Stimulated activated naive B cell treated with anti-CD40 and anti-IgM and Interleukin-4, amounts not matched to agents 10 μg/mL and 1 μg/mL and 100 μg/mL, for 72 hours (primary cell): ENCODE measurements around the gene SLC43A3.

ENCODE experiments used
- ATAC-seq, 2 donors: fragments of 150-1000 bp; cut with Tn5 transposase; replicated peaks; 2 replicates each; pipeline ENCODE4 v1.10.0; 2021; ENCODE audit warnings: moderate library complexity in 1 of 2
- DNase-seq: peaks from one replicate; pipeline ENCODE4 v3.0.0; 2021
- H3K27ac Mint-ChIP-seq: one replicate; pipeline ENCODE4 v1.8.0; 2022; ENCODE audit warnings: mild to moderate bottlenecking, mixed read lengths
- H3K27me3 Mint-ChIP-seq, 2 donors: one replicate each; pipeline ENCODE4 v1.8.0; 2022; ENCODE audit warnings: mixed read lengths in 2 of 2
- H3K36me3 Mint-ChIP-seq, 2 donors: one replicate each; pipeline ENCODE4 v1.8.0; 2022; ENCODE audit warnings: mixed read lengths in 2 of 2, mild to moderate bottlenecking in 1 of 2
- H3K4me1 Mint-ChIP-seq, 2 donors: one replicate each; pipeline ENCODE4 v1.8.0; 2022; ENCODE audit warnings: mixed read lengths in 2 of 2, mild to moderate bottlenecking in 1 of 2
- H3K4me3 Mint-ChIP-seq, 2 donors: one replicate each; pipeline ENCODE4 v1.8.0; 2022; ENCODE audit warnings: mild to moderate bottlenecking in 2 of 2, mixed read lengths in 2 of 2, moderate library complexity in 1 of 2
- H3K9me3 Mint-ChIP-seq, 2 donors: one replicate each; pipeline ENCODE4 v1.8.0; 2022; ENCODE audit warnings: mixed read lengths in 2 of 2, mild to moderate bottlenecking in 1 of 2

The SLC43A3 gene

GRCh38 chr11:57399221-57399620, 27.7 kb downstream of the SLC43A3 start:
- no peak for DNase-seq
- ATAC-seq = no peak
- Mint-ChIP-seq H3K27me3 (no peaks in the 10 kb centered on the region), H3K36me3 (peaks cover 9 to 13% of the 10 kb centered on the region in 2 donors), H3K27ac (no peak overlapping the region), H3K9me3 (no peaks in the 10 kb centered on the region), H3K4me3 (no peak overlapping the region), H3K4me1 (peaks cover 10 to 14% of the 10 kb centered on the region in 2 donors)

GRCh38 chr11:57397394-57397990, 29.4 kb downstream of the SLC43A3 start:
- DNase-seq (no peak), ATAC-seq (peak; percentile 39 to 45)
- H3K27ac Mint-ChIP-seq = no peak overlapping the region
- H3K9me3 Mint-ChIP-seq = no peaks in the 10 kb centered on the region
- H3K27me3 Mint-ChIP-seq = no peaks in the 10 kb centered on the region
- no peaks in the 10 kb centered on the region for H3K36me3 Mint-ChIP-seq
- no peak overlapping the region for H3K4me3 Mint-ChIP-seq
- no peaks in the 10 kb centered on the region for H3K4me1 Mint-ChIP-seq

GRCh38 chr11:57396744-57397143, 30.2 kb downstream of the SLC43A3 start:
- ATAC-seq (no peak), DNase-seq (no peak)
- no peaks in the 10 kb centered on the region for H3K27me3 Mint-ChIP-seq
- H3K4me1 Mint-ChIP-seq = no peaks in the 10 kb centered on the region
- H3K9me3 Mint-ChIP-seq = no peaks in the 10 kb centered on the region
- no peaks in the 10 kb centered on the region for H3K36me3 Mint-ChIP-seq
- no peak overlapping the region for H3K27ac Mint-ChIP-seq
- H3K4me3 Mint-ChIP-seq = no peak overlapping the region

- Mint-ChIP-seq H3K36me3 (no peaks in the 10 kb centered on the region), H3K9me3 (no peaks in the 10 kb centered on the region), H3K4me3 (no peak overlapping the region), H3K27me3 (no peaks in the 10 kb centered on the region), H3K4me1 (no peaks in the 10 kb centered on the region), H3K27ac (no peak overlapping the region)
- ATAC-seq (no peak), DNase-seq (no peak)
Measured at GRCh38 chr11:57395905-57396623, 30.9 kb downstream of the SLC43A3 start.

- ATAC-seq = no peak
- H3K27me3 Mint-ChIP-seq = peaks cover 0 to 2% of the 10 kb centered on the region in 2 donors
- no peak overlapping the region for H3K4me3 Mint-ChIP-seq
- no peak for DNase-seq
- peaks cover 0 to 2% of the 10 kb centered on the region in 2 donors for H3K36me3 Mint-ChIP-seq
- H3K27ac Mint-ChIP-seq = no peak overlapping the region
- H3K9me3 Mint-ChIP-seq = no peaks in the 10 kb centered on the region
- no peaks in the 10 kb centered on the region for H3K4me1 Mint-ChIP-seq
Measured at GRCh38 chr11:57394203-57394965, 32.5 kb downstream of the SLC43A3 start.

- H3K9me3 Mint-ChIP-seq = no peaks in the 10 kb centered on the region
- no peak overlapping the region for H3K4me3 Mint-ChIP-seq
- DNase-seq (no peak), ATAC-seq (no peak)
- H3K36me3 Mint-ChIP-seq = peaks cover 3 to 5% of the 10 kb centered on the region in 2 donors
- no peak overlapping the region for H3K27ac Mint-ChIP-seq
- peaks cover 0 to 6% of the 10 kb centered on the region in 2 donors for H3K27me3 Mint-ChIP-seq
- no peaks in the 10 kb centered on the region for H3K4me1 Mint-ChIP-seq
Measured at GRCh38 chr11:57392763-57393105, 34.2 kb downstream of the SLC43A3 start.

- H3K27ac Mint-ChIP-seq = no peak overlapping the region
- DNase-seq (no peak), ATAC-seq (no peak)
- H3K27me3 Mint-ChIP-seq = peaks cover 0 to 6% of the 10 kb centered on the region in 2 donors
- no peak overlapping the region for H3K4me3 Mint-ChIP-seq
- peaks cover 3 to 6% of the 10 kb centered on the region in 2 donors for H3K36me3 Mint-ChIP-seq
- H3K4me1 Mint-ChIP-seq = no peaks in the 10 kb centered on the region
- H3K9me3 Mint-ChIP-seq = no peaks in the 10 kb centered on the region
Measured at GRCh38 chr11:57392066-57392762, 34.7 kb downstream of the SLC43A3 start.

- H3K27ac Mint-ChIP-seq = no peak overlapping the region
- peaks cover 3 to 9% of the 10 kb centered on the region in 2 donors for H3K36me3 Mint-ChIP-seq
- H3K9me3 Mint-ChIP-seq = no peaks in the 10 kb centered on the region
- DNase-seq (no peak), ATAC-seq (no peak)
- H3K27me3 Mint-ChIP-seq = peaks cover 0 to 7% of the 10 kb centered on the region in 2 donors
- no peaks in the 10 kb centered on the region for H3K4me1 Mint-ChIP-seq
- H3K4me3 Mint-ChIP-seq = no peak overlapping the region
Measured at GRCh38 chr11:57391539-57391938, 35.4 kb downstream of the SLC43A3 start.

- H3K36me3 Mint-ChIP-seq = peaks cover 3 to 9% of the 10 kb centered on the region in 2 donors
- ATAC-seq (no peak), DNase-seq (no peak)
- no peaks in the 10 kb centered on the region for H3K4me1 Mint-ChIP-seq
- no peak overlapping the region for H3K27ac Mint-ChIP-seq
- no peaks in the 10 kb centered on the region for H3K9me3 Mint-ChIP-seq
- H3K4me3 Mint-ChIP-seq = no peak overlapping the region
- H3K27me3 Mint-ChIP-seq = peaks cover 3 to 12% of the 10 kb centered on the region in 2 donors
Measured at GRCh38 chr11:57391111-57391510, 35.8 kb downstream of the SLC43A3 start.

GRCh38 chr11:57390535-57390934, 36.4 kb downstream of the SLC43A3 start, which contains the start of gene PRG2:
PRG2 (minus strand) TSS chr11:57390650; CDS start chr11:57389944, 706 bp downstream.
- no peak within 1 kb of the TSS for H3K27ac Mint-ChIP-seq

GRCh38 chr11:57387289-57388030, 39.5 kb downstream of the SLC43A3 start:
- Mint-ChIP-seq H3K9me3 (no peaks in the 10 kb centered on the region), H3K36me3 (peaks cover 3 to 9% of the 10 kb centered on the region in 2 donors), H3K4me1 (no peaks in the 10 kb centered on the region), H3K27me3 (peaks cover 6 to 19% of the 10 kb centered on the region in 2 donors), H3K27ac (no peak overlapping the region), H3K4me3 (no peak overlapping the region)
- no peak for ATAC-seq
- no peak for DNase-seq

More at GRCh38 chr11:57390535-57390934, 36.4 kb downstream of the SLC43A3 start, which contains the start of gene PRG2:
- H3K4me1 Mint-ChIP-seq = no peaks in the 10 kb centered on the region
- peaks cover 6 to 16% of the 10 kb centered on the region in 2 donors for H3K27me3 Mint-ChIP-seq
- peaks cover 3 to 9% of the 10 kb centered on the region in 2 donors for H3K36me3 Mint-ChIP-seq
- DNase-seq = no peak
- ATAC-seq = no peak
- no peaks in the 10 kb centered on the region for H3K9me3 Mint-ChIP-seq
- no peak within 1 kb of the TSS for H3K4me3 Mint-ChIP-seq

- peaks cover 6 to 25% of the 10 kb centered on the region in 2 donors for H3K27me3 Mint-ChIP-seq
- DNase-seq (no peak), ATAC-seq (no peak)
- H3K36me3 Mint-ChIP-seq = peaks cover 3 to 9% of the 10 kb centered on the region in 2 donors
- H3K4me1 Mint-ChIP-seq = no peaks in the 10 kb centered on the region
- no peak overlapping the region for H3K27ac Mint-ChIP-seq
- no peak overlapping the region for H3K4me3 Mint-ChIP-seq
- H3K9me3 Mint-ChIP-seq = no peaks in the 10 kb centered on the region
Measured at GRCh38 chr11:57386178-57386940, 40.6 kb downstream of the SLC43A3 start.

GRCh38 chr11:57380975-57381374, 45.9 kb downstream of the SLC43A3 start, which contains the start of gene PRG3:
PRG3 (minus strand) TSS chr11:57381150; CDS start chr11:57380708, 442 bp downstream.
- Mint-ChIP-seq H3K4me3 (no peak within 1 kb of the TSS), H3K9me3 (peaks cover 0 to 3% of the 10 kb centered on the region in 2 donors), H3K27ac (no peak within 1 kb of the TSS), H3K4me1 (no peaks in the 10 kb centered on the region), H3K27me3 (peaks cover 29% of the 10 kb centered on the region in 2 donors), H3K36me3 (no peaks in the 10 kb centered on the region)
- ATAC-seq (peak in 1 of 2 donors; percentile 16), DNase-seq (no peak)
